HG02623 (cell line): ENCODE measurements around the gene C3orf49.

Source experiments
- ATAC-seq: cut with Tn5 transposase; IDR thresholded peaks from one replicate; pipeline ENCODE4 v1.9.1; 2021; ENCODE audit warnings: moderate library complexity; ENCODE audit not compliant: unreplicated experiment

C3orf49 gene

DNA sequence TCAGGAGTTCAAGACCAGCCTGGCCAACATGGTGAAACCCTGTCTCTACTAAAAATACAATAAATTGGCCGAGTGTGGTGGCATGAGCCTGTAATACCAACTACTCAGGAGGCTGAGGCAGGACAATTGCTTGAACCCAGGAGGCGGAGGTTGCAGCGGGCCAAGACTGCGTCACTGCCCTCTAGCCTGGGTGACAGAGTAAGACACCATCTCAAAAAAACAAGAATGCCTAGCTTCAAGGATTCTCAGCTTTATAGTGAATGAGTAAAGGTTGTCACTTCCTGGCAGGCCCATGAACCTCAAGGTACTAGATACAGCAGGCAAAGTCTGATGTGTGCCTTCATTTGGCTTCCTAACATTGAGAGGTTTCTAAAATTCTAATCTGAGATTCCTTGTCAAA lies 30.1 kb downstream of the C3orf49 start:
- ATAC-seq: no peak

GRCh38 chr3:63851287-63851686 lies 32.2 kb downstream of the C3orf49 start:
- no peak for ATAC-seq

DNA sequence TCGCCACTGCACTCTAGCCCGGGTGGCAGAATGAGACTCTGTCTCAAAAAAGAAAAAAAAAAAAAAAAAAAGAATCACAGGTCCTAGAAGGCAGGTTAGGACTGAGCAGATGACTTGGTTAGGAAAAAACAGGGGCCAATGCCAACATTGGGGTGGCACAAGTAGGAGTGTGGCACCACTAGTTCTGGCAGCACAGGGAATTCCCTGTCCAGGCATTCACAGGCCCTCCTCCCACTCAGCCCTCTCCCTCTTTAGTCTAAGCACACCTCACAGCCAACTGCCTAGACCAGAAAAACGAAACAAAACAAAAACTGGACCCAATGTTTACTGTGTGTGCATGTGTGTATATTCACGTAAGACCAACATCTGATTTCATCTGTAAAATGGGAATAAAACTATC lies 34.0 kb downstream of the C3orf49 start:
- ATAC-seq: no peak

DNA sequence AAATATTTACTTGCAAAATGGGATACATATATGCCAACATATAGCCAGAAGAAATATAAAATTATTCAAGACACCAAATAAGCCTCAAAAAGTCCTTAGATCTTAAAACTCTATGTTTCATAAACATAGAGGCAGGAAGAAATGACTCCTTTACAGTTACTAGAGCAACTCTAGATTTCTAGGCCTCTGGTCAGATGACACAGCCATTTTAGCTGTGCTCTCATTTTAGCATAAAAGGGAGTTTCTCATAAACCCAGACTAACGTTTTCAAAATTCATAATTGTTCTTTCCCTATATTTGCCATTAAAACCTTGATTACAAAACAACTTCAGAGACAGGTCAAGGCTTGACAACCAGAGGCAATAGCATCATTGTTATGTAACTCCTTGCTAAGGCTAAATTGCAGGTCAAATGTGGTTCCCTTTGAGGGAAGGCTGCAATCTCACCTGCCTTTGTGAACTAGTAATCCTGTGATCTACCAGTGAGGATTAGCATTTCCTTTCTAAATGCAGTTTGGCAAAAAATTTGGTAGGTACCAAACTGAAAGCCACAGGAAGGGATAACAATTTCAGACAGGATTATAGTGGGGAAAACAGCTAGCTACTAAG lies 36.3 kb downstream of the C3orf49 start:
- ATAC-seq: no peak

GRCh38 chr3:63857311-63857710 lies 38.2 kb downstream of the C3orf49 start:
- ATAC-seq: no peak

DNA sequence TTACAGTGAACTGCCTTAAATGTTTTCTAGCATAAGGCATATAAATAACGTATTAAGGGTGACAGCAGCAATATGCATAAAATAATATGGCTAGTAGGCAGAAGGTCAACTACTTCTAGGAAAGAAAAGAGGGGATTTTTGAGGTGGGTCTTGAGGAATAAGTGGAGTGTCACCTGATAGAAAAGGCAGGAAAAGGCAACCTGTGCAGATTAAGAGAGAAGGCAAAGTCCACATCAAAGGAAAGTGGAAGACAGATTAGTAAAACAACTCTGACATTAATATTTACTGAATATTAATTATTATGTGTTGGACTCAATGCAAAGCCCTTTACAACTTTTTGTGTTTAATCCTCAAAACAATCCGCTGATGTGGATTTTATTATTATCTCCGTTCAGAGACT lies 41.7 kb downstream of the C3orf49 start:
- ATAC-seq: no peak

DNA sequence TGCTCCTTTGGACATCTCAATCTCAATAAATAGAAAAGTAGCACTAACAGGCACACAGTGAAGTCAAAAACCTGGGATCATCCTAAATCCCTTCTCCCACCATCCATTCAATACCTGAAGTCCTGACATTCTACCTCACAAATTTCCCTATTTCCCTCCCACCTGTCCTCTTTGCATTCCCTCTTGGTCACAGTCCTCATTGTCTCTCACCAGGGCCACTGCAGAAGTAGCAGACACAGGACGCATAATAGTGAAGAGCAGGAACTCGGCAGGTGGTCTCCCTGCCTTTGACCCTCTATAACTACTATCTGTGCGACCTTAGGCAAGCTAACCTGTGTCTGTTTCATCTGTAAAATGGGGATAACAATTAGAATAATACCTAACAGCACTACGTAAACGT lies 42.2 kb downstream of the C3orf49 start:
- no peak for ATAC-seq

GRCh38 chr3:63862804-63863149 lies 43.7 kb downstream of the C3orf49 start:
- no peak for ATAC-seq

GRCh38 chr3:63863150-63864007 lies 44.3 kb downstream of the C3orf49 start, which contains the start of the genes ATXN7 and THOC7:
TSS of gene ATXN7 (plus strand) at chr3:63863867. CDS start at chr3:63912599, 48,732 bp downstream.
TSS of gene THOC7 (minus strand) at chr3:63863805. CDS start at chr3:63863790, 15 bp downstream.
- peak; percentile 70 for ATAC-seq

- ATAC-seq: peak; percentile 40
Measured at GRCh38 chr3:63864008-63864964, 45.2 kb downstream of the C3orf49 start.

DNA sequence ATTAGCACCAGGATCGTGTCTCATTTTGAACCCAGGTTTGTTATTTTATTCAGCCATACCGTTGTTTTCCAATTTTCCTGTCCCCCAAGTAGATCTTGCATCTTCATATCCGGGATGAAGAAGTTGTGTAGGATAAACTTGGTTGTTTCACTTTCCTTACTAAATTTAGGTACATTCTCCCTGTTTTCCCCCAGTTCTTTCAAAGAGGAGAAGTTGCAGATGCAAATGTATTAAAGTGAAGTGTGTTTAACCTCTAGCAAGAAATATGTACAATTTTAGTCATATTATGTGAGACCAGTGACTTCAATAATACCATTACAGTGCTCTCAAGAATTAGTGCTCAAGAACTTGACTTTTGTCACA lies 45.8 kb downstream of the C3orf49 start:
- no peak for ATAC-seq

- no peak for ATAC-seq
Measured at GRCh38 chr3:63867225-63867624, 48.1 kb downstream of the C3orf49 start.

- no peak for ATAC-seq
Measured at GRCh38 chr3:63869940-63870614, 51.0 kb downstream of the C3orf49 start.

- no peak for ATAC-seq
Measured at GRCh38 chr3:63870615-63871005, 51.5 kb downstream of the C3orf49 start.

DNA sequence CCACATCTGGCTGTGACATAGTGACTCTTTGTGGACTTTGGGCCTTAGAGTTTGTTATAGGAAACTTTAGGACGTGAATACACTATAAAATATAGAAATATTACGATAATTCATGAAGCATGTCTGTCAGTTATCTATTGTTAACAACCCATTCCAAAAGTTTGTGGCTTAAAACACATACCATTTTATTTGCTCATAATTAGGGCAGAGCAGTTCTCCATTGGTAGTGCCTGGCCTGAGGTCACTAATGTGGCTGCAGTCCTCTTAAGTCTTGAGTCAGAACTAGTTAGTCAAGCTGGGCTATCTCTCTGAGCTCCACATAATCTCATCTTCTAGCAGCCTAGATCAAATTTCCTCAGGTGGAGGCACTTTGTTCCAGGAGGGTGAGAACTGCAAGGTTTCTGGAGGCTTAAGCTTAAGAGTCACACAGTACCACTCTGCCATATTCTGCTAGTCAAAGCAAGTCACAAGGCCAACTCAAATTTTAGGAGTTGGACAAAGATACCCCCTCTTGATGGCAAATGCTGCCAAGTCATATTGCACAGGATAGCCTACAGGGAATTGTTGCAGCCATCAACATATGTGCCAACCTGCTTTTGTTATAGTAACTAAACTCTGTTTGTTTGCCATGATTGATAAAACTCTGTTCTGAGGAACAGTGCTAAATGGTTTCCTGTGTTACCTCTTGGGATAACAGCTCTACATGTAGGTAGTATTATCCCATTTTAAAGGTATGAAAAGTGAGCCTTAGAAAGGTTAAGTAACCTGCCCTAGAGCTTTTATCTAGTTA lies 53.2 kb downstream of the C3orf49 start:
- no peak for ATAC-seq

- ATAC-seq: no peak
Measured at GRCh38 chr3:63874769-63875168, 55.7 kb downstream of the C3orf49 start.

- ATAC-seq: no peak
Measured at GRCh38 chr3:63875510-63875909, 56.4 kb downstream of the C3orf49 start.

GRCh38 chr3:63876260-63876659 lies 57.2 kb downstream of the C3orf49 start:
- ATAC-seq: no peak

DNA sequence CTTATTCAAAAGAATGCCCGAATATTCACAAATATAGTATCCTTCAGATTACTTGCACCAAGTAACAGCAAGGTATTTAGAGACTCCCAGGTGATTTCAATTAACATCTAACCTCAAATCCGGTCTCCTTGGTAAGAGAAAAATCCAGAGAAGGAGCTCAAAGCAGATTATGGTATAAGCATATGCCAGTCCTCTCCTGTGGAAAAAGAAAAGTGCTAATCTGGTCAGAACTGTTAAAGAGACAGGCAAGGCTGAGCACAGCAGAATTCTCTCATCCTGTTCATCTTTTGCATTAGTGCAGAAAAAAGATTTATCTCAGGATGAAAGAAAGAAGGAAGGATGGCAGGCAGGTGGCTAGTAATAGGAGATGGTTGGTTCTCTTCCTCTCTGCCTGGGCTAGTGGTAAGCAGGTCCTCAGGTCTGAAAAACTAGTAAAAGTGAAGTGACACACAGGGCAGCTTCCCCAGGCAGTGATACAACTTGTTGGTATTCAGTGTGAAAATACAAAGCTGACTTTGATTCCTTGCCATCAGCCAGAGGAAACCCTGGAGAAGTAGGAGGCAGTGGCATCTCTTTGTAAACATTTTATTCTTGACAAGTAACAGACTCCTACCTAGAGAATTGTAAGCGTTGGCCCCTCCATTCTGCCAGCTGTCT lies 58.8 kb downstream of the C3orf49 start:
- ATAC-seq: no peak
